Right renal cortex interstitium (tissue), 3 donors: ENCODE results near the gene SORL1. TPM values are rescaled to one million over a fixed set of nuclear protein-coding genes. Genes with fewer than 3 reads are reported as not detected.
A peak's percentile ranks its signal among the peaks of the same experiment; 100 is the strongest.

Source experiments
- DNase-seq, 3 donors: peaks; one replicate each; pipeline ENCODE4 v3.0.0-alpha.2; 2013; ENCODE audit warnings: low read depth in 3 of 3, low spot score in 2 of 3
- polyA plus RNA-seq, 3 donors: library from polyadenylated mRNA; unstranded; fragments of 120-200 nt; gene quantifications; one replicate each; pipeline ENCODE4 v1.2.1, GENCODE V29; 2013; ENCODE audit not compliant: insufficient read length in 3 of 3

Gene SORL1
- polyA plus RNA-seq, 3 donors = 34.7 to 53.5 (median 36.9) TPM

GRCh38 chr11:121577106-121577848 lies 125.2 kb downstream of the SORL1 start:
- no peak for DNase-seq

GRCh38 chr11:121578251-121578976 lies 126.3 kb downstream of the SORL1 start:
- DNase-seq = no peak

DNA sequence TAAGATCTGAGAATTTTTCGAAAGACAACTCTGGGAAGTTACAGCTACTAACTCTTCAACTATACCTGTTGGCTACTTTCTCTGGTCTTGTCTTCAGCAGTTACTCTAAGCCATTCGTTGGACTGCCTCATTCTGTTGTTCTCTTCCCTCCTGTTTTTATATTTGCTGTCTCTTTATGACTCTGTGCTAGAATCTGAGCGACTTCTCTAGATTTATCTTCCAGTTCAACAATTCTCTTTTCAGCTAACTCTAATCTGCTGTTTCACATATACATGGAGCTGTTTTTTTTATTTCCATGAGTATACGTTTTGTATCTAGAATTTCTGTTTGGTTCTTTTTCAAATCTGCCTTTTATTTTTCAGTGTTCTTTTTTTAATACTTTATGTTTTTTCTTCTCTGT lies 128.0 kb downstream of the SORL1 start:
- DNase-seq = no peak

DNA sequence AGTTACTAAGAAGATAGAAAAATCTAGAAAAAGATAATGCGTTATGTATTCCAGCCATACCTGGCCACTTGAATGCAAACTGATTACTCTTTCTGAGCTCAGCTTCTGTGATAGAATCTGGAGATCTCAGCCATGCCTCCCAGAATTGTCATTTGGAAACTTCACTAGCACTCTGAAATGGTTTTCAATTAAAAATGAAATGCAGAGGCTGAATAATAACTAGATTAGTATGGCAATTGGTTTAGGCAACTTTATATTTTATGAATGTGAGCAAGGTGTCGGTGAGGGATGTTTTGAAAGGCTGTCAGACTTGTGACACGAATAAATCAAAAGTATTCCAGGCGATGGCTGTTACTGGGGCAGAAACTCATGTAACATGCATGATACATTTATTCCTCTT lies 129.5 kb downstream of the SORL1 start:
- DNase-seq = no peak

GRCh38 chr11:121582296-121582695 lies 130.2 kb downstream of the SORL1 start:
- no peak for DNase-seq

DNA sequence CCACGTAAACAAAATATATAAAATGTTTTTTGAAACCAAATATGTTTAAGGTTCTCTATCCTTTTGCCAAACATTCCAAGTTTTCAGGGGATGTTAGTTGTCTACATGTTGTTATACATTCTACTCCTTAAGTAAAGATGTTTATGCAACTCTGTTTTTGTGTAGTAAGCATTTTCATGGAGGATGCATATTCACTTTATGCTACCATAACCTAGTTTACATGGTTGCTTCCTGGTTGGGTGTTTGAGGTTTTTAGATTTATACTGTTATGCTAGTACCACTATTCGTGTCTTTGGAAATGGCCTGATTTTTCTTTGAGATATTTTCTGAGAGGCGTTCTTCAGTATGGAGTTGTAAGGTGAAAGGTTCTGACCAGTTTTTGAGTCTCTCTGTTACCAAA lies 131.7 kb downstream of the SORL1 start:
- DNase-seq = no peak

- DNase-seq = no peak
Measured at GRCh38 chr11:121586750-121587149, 134.6 kb downstream of the SORL1 start.

DNA sequence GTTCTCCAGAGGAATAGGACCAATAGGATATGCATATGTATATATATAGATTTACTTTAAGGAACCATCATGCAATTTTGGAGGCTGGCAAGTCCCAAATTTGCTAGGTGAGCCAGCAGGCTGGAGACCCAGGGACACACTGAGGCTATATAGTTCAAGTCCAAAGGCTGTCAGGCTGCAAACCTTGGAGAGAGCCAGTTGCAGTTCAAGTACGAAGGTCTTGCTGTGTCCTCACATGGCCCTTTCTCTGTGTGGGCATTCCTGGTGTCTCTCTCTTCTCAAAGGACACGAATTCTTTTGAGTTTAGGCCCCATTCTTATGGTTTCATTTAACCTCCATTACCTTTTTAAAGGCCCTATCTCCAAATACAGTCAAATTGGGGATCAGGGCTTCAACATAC lies 135.1 kb downstream of the SORL1 start:
- DNase-seq = no peak

DNA sequence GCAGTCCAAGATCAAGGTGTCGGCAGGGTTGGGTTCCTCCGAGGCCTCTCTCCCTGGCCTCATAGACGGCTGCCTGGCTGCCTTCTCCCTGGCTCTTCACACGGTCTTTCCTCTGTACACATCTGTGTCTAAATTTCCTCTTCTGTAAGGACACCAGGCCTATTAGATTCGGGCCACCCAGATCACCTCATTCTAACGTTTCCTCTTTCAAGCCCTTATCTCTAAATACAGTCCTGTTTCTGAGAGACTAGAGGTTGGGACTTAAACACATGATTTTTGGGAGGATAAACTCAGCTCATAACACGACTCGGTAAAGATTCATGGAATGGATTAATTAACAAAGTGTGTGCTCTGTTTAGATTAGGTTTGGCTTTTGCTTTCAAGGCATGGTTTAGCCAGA lies 136.6 kb downstream of the SORL1 start:
- DNase-seq = no peak

DNA sequence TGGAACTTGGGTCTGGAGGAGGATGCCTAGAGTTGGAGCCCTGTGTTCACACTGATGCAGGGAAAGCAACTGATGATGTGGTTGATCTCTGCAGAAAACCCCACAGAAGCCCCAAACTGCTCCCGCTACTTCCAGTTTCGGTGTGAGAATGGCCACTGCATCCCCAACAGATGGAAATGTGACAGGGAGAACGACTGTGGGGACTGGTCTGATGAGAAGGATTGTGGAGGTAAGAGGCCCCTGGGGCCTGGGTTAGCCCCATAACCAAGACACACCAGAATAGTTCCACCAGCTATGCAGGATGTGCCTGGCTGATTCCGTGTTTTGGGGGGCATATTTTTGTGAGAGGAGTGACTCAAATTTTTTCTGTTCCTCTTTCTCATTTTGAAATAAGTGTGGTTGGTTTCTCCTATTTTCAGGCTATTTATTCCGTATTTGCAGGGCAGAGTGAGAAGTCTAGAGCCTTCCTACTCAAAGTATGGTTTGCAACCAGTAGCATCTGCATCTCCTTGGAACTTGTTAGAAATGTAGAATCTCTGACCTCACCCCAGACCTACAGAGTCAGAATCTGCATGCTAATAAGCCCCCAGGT lies 137.9 kb downstream of the SORL1 start:
- DNase-seq = no peak

DNA sequence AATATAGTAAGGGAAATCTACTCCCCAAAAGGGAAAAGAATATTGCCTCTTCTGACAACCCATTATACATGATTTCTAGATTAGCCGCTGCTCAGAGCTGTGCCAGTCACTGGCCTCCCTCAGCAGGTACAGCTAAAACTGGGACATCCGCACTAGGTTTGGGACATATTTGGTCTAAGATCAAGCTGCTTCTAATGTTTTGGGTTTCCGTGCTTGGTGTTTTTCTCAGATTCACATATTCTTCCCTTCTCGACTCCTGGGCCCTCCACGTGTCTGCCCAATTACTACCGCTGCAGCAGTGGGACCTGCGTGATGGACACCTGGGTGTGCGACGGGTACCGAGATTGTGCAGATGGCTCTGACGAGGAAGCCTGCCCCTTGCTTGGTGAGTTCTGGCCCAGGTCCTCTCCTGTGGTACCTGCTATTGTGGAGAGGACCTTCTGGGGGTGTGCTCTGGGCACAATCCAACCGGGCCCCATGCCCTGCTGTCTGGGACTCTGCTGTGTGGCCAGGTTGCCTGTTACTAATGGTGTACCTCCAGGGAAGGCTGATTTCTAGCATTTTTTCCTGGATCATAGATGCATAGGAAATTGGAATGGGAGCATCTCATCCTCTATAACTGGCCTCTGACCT lies 138.8 kb downstream of the SORL1 start:
- DNase-seq = no peak

DNA sequence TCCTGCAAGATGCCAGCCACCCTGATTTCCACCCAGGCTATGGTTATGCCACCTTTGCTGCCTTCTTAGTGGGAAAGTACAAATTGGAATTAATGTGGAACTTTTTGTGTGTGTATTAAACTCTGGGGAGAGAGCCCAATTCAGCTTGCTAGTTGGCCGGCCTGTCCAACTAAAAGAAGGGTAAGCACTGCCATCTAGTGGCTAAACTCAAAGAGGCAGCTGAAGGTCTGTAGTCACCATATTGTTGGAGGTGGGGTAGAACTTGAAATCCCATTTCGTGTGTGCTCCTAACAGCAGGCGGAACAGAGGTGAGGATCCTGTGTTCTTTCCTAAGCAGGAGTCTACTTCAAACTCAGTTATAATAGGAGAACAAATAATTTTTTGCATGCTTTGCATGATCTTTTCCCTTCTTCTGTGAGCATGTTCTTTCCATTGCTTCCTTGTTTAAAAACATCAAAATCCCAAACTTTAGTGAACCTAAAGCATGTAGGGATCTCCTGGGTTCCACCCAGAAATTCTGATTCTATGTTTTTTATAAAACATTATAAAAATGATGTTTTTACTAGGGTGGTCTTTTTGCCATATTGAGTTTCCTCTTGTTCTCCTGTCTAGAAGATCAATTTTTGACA lies 139.4 kb downstream of the SORL1 start:
- peak; percentile 61 to 73 (median 67) for DNase-seq

DNA sequence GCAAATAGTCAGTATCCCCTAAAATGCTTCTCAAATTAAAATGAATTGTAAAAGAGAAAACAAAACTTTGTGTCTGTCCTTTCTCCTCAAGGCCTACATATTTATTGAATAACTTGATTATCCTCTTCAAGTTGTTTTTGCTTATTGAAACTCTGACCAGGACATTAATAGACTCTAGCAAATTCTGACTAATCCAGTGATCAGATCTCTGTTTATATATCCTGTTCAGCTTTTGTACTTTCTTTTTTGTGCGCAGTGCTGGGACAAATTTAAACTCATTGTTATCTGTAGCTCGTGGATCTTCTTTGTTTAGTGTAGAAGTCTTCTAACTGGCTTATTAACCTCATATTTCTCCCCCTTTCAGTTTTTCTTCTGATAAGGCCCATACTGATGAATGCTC lies 140.6 kb downstream of the SORL1 start:
- no peak for DNase-seq

- DNase-seq = no peak
Measured at GRCh38 chr11:121595717-121596161, 143.6 kb downstream of the SORL1 start.

DNA sequence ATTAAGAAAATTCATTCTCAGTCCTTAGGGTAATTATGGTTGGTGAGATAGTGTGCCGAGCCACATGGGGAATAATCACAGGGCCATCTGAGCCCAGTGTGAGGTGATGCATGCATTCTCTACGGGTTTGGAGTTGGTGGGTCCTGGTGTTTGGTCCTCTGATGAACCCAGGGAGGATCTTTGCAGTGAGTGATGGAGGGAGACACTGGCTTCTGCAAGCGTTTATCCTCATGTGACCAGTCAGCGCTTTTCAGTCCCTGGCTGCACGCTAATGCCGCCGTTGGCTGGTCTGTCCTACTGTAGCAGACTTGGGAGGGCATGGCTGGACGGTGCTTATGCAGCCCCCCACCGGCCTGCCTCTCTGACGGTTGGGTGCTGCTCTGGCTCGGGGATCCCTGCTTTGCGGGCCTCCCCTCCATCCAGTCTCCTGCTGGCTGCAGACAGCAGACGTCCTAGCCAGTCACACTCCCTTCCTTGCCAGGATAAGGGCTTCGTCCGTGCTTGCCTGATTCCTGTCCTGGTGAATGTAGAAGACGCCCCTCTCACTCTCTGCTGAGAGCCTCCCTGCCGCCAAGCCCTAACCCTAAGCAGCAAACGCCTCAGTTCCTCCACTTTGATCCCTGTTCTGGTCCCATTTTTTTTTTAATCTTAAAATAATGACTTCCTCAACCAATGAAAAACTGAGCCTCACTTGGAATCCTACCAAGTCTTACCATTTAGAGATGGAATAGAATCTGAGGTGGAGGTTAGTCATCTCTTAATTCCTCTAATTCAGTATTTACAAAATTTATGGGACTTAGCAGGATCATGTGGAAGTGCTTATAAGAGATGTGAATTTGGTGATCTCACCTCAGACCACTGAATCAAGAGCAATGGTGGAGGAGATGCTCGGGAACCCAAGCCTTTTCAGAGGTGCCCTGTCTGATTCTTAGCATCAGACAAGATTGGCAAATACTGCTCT lies 144.4 kb downstream of the SORL1 start:
- no peak for DNase-seq

GRCh38 chr11:121603316-121603715 lies 151.2 kb downstream of the SORL1 start:
- no peak for DNase-seq

DNA sequence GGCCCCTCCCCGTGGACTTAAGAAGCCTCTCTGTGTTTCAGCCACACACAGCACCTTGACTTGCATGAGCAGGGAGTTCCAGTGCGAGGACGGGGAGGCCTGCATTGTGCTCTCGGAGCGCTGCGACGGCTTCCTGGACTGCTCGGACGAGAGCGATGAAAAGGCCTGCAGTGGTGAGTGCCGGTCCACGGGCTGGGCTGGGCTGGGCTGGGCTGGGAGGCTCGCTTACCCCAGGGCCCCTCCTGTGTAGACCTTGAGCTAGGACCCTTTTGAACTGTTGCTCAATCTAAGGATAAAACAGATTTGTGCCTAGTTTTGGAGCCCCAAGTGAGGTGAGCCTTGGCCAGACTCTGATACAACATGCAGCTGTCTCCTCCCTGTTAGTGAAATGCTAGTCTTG lies 152.0 kb downstream of the SORL1 start:
- DNase-seq = no peak

DNA sequence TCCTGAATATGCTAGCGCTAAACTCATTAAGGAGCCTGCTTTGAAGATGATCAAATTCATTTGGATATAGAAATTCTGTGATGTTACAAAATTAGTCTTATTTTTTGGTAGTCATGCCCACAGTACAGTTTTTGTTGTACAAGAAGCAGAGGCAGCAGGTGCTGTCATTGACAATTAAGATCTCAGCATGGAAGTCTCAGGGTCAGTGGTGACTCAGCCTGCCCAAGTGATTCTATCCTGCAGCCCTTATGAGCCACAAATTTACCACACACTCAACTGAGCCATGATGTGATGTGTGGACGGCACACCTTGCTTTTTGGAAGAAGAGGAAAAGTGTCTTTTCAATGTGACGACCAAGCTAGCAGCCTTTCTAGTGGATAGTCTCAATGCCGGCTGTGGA lies 154.2 kb downstream of the SORL1 start:
- DNase-seq = no peak

- DNase-seq = no peak
Measured at GRCh38 chr11:121607341-121607740, 155.2 kb downstream of the SORL1 start.
